Endometrium (tissue), 2 donors: ENCODE data around the gene MOSPD2.

Source experiments
- FAIRE-seq: peaks from 2 replicates; lab custom pipeline; 2012; peaks lifted over from hg19 to GRCh38; lab: Jason Lieb, UNC
- donor health status: control.
- donor health status: control.

Gene MOSPD2

DNA sequence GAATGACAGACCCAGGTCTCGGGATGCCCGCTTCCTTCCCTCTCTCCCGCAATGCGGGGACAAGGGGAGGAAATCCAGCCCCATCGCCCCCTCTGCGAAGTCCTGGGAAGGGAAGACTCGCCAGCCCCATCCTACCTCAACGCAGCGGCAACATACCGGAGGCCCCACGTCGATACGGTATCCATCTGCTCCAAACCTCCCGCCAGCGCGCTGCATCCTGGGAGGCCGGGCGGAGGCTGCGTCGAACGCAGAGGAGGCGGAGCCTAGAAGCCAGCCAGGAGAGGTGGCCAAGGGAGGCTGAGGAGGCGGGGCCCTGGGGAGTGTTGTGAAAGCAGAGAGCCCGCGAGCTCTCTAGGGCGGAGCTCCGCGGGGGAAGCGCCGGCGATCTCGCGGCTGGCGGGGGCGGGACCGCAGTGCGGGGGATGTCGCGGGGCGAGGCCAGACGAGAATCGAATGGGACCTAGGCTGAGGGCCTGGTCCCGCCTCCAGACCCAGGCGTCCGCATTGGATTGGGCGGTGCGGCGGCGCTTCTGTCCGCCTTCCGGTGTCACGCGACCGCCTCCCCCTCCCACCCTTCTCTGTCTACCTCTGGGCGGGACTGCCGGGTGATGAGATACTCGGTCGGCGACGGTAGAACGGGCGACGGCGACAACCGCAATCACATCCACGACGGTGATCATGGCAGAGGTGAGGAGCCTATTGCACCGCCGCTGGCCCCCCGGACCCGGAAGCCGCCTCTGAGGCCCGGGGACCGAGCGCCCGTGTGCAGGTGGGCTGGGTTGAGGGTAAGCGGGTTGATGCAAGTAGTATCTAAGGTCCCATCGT, at the start of gene MOSPD2, which contains the start of gene FANCB:
TSS of gene MOSPD2 (plus strand) at position 571 of the 825 bp plus-strand sequence. CDS start at position 679, 108 bp downstream.
TSS of gene FANCB (minus strand) at position 219 of the 825 bp plus-strand sequence. CDS start 7,559 bp downstream, outside the sequence.
- peak; percentile 58 for FAIRE-seq

DNA sequence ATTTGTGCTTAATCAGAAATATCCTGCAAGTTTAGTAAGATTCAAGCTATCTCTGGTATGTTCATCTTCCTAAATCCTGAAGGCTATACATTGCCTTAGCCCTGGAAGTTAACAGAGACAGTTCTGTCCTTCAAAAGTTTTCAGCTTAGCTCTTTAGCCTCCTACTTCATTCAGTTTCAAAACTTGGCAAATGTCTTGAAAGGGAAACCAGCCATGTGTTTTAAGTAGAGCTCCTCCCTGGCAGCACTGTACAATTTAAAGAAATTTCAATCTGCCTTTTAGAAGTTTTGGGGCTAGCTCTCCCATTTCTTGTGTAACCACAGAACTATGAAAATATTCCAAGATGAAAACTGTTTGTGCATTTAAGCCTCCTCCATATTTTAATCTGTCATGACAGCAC, 47.4 kb upstream of the MOSPD2 start:
- FAIRE-seq = no peak

DNA sequence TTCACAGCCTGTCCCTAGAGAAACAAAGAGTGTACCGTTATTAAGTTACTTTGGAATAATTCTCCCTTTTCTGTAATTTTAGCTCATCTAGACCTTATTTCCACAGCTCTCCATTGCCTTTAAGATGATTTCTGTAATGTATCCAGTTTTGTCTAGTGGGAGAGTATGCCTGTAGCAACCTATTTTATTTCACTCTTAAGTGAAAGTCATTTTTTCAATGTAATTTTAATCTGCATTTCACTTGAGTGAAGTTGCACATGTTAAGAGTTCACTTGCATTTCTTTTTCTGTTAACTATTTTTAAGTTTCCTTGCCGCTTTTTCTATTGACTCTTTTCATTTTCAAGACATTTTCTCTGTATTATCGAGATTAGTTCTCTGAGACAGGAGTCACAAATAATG, 46.9 kb upstream of the MOSPD2 start:
- no peak for FAIRE-seq

DNA sequence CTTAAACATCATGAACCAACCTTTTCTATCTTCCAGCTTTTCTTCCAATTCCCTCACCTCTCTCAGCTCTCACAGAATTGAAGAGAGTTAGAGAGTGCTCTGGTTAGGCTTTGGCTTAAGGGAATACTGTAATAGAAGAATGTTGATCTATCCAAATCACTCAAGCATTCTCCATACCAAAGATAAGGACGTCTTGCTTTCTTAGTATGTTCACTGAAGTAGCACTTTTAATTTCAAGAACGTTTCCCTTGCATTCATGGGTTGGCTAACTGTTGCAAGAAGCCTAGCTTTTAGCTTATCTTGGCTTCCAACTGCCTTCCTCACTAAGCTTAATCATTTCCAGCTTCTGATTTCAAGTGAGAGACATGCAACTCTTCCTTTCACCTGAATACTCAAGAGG, 43.6 kb upstream of the MOSPD2 start:
- FAIRE-seq = no peak

DNA sequence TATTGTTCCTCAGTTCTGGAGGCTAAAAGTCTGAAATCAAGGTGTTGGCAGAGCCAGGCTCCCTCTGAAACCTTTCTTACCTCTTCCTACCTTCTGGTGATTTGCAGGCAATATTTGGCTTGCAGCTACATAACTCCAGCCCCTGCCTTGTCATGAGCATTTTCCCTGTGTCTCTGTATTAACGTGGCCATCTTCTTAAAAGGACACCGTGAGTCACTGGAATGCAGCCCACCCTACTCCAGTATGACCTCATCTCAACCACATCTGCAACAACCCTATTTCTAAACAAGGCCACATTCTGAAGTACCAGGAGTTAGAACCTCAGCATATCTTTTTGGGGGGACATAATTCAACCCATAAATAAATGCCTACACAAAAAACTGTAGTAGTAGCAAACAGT, 41.1 kb upstream of the MOSPD2 start:
- no peak for FAIRE-seq

- no peak for FAIRE-seq
Observed at GRCh38 chrX:14832586-14832985, 40.6 kb upstream of the MOSPD2 start.

GRCh38 chrX:14837155-14837554, 36.1 kb upstream of the MOSPD2 start:
- FAIRE-seq = no peak

DNA sequence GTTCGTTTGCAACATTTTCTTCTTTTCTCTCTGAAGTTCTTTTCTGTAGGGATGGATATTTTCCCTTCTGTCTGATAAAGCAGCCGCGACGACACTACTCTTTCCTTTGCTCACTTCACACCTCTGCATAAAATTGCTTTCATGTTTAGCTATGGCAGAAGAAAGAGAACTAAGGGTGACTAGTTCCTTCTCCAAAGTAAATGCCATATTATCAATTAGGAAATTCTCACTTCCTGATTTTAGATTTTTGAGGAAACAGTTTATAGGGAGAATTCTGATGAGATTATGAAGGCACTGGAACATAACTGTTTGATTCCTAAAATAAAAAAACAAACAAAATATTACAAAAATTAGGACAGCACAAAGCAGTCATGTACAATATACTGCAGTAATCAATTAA, 29.6 kb upstream of the MOSPD2 start:
- FAIRE-seq = no peak

DNA sequence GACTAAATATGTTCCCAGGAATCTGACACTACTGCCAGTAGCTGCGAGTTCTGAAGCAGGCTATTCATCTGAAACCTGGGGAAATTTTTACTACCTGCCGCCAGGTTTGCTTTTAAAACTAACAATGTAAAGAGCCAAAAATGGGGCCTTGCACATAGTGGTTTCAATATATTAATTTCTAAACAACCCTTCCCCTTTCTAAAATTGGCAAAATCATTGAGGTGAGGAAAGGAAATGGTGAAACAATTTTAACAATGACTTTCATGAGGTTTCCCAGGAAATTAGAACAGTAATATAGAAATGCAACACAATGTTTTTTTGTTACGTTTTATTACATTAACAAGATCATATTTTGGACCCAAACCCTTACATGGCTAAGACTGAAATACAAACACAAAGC, 21.7 kb upstream of the MOSPD2 start:
- FAIRE-seq = no peak

DNA sequence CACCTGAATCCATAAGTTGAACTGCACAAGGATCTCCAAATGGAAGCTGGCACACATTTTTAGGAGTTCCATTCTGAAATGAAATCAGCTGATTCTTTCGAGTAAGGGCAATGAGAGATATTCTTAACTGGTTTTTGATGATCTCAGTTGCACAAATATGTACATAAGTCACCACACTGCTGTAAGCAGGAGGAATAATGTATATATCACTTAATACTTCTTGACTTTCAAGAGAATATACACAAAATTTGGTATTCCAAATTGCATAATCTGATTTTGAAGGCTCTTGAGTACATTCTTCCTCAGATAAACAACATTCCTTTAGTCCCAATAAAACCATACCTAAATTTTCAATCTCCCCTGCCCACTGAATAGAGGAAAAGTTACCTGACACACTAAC, 8.6 kb upstream of the MOSPD2 start:
- no peak for FAIRE-seq

GRCh38 chrX:14865201-14865600, 8.0 kb upstream of the MOSPD2 start:
- no peak for FAIRE-seq

- no peak for FAIRE-seq
Observed at GRCh38 chrX:14871767-14872166, 1.5 kb upstream of the MOSPD2 start.

DNA sequence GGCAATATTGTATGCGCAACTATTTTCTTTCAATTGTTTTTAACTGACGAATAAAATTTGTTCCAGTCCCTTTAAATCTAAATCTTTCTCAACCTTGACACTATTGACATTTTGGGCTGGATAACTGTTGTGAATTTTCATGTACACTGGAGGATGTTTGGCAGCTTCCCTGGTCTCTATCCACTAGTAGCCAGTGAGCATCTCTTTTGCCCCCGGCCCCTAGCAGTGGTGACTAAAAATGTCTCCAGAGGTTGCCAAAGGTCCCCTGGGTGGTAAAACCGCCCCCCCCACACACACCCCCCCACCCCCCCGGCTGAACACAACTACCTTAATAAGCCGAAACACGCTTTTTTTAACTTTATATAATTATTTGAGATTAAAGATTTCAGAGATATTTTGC, 866 bp upstream of the MOSPD2 start:
- FAIRE-seq = no peak

DNA sequence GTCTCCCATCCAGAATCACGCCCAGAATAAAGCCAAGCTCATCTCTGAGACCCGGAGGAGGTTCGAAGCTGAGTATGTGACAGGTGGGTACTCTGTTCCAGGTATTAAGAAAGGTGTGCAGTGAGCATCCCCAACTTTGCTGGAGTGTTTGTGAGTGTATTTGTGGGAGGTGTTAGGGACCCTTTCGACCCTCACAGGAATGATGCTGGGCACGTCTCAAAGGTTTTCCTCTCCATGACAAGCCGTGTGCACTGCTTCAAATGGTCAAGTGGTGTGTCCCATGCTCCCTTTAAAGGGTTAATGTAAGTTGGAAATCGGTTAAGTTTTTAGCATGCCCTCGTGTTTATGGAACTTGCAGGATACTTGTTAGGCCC, 442 bp downstream of the MOSPD2 start:
- FAIRE-seq = no peak

DNA sequence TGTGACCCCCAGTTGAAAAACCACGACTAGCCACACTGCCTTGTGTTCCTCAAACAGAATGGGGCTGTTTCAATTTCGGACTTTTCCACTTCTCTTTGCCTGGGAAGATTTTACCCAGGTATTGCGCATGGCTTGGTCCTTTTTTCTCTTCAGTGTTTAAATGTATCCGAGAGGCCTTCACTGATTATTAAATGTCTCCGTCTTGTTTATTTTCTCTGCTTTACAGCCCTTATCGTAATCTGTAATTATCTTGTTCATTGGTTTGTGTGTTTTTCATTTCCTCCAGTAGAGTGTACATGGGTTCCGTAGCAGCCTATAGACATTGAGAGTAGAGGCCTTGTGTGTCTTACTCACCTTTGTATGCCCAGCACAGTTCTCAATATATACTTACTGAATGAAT, 2.4 kb downstream of the MOSPD2 start:
- no peak for FAIRE-seq

GRCh38 chrX:14883826-14884225, 10.6 kb downstream of the MOSPD2 start:
- FAIRE-seq = no peak

- FAIRE-seq = no peak
Observed at GRCh38 chrX:14884714-14885113, 11.5 kb downstream of the MOSPD2 start.

DNA sequence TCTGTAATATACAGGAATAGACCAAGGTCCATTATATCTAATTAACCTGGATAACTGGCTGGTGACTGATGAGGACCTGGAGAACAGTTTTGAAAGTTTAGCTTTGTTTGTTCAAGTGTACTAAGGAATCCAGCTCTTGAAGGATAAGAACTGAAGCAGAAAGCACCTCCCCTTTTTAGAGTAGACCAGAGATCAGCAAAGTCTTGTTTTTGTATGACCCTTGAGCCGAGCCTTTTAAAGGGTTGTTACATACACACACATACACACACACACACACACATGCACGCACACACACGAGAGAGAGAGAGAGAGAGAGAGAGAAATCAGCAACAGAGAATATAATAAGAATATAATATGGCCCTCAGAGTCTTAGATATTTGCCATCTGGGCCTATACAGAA, 13.0 kb downstream of the MOSPD2 start:
- no peak for FAIRE-seq

DNA sequence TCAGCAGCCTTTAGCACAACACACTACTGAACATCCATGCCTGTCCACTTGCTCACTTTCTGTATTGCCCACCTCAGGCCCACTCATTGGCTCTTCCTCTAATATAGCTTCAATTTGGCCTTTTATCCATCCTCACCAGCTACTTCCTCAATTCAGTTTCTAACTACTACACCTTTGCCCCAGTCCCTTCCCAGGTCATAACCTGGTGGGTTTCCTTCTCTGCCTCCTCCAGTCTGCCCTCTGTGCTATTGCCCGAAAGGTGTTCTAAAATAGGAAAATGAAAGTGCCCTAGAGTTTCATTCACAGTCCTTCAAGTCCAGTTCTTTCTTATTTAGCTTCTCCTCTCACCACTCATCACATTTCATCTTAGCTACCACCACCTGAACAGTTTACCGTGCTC, 23.1 kb downstream of the MOSPD2 start:
- no peak for FAIRE-seq

GRCh38 chrX:14897042-14897441, 23.8 kb downstream of the MOSPD2 start:
- no peak for FAIRE-seq

DNA sequence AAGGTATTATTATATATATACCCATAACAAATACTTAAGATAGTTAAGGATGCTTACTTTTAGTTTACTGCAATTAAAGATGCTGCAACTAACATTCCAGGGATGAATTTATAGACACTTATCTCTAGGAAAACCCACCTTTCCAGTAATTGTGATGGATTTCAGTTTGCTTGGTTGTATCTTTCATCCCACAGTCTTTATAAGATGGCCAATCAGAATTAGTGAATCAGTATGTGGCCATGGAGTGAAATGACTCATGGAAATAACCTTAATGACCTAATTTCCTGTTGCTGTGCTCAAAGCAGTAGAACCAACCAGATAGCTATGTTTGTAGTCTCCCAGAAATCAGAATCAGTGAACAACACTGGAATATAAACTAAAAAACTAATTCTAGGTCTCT, 26.4 kb downstream of the MOSPD2 start:
- no peak for FAIRE-seq

DNA sequence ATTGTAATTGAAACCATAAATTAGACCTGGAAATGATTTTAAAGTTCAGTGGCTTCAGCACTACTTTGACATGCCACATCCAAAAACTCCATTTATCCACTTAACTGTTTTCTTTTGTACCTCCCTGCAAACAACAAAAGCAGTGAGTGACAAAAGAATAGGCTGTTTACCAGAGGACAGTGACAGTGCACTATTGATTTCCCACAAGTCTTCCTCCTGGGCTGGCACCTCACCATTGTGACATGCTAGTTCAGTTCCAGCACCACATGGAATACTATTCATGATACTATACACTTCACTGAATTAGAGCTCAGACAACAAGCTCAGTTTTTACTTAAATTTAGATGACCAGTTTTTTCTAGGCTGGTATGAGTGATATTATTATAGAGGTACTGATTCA, 29.3 kb downstream of the MOSPD2 start:
- no peak for FAIRE-seq

GRCh38 chrX:14903891-14904290, 30.7 kb downstream of the MOSPD2 start:
- no peak for FAIRE-seq

GRCh38 chrX:14913241-14913640, 40.0 kb downstream of the MOSPD2 start:
- no peak for FAIRE-seq
